ENCODE measurements around the gene ZFAND4. TPM values are rescaled to one million over a fixed set of nuclear protein-coding genes. Genes with fewer than 3 reads are reported as not detected.
"Not testable (repeated sequence)": the region's sequence is repeated elsewhere in the genome, so short reads cannot be mapped to it uniquely, and the experiment has no call there.

The ZFAND4 gene
- total and polyA plus RNA-seq, 10 of the 15 experiments (the other 5 are each of a cell fraction or from before 2014, with no cell fraction given) = 4.7 to 20.8 (median 12.8) TPM

- H3K9me3 ChIP-seq (replicated peaks; ENCODE audit: control insufficient read depth, insufficient read depth, low read length) = peaks cover 3% of the 10 kb centered on the region; the same call in 1 of the 3 replicates
- RAD21 ChIA-PET (ENCODE audit: unreplicated experiment) = interaction anchor here (1.0 to 2.5 kb wide), 8 partner anchors 10 to 423 kb away, joined by 3 to 33 read pairs (median 8); no protein-coding TSS in a partner anchor
- H3K4me2 ChIP-seq (ENCODE audit: control insufficient read depth, insufficient read depth) = peak overlapping the region; percentile 81
- H3K4me3 ChIP-seq = peak overlapping the region; percentile 54; the same call in 1 of the 2 replicates
- BruUV-seq (replicated peaks) = TSS peak; percentile 76
- peak overlapping the region; percentile 81 for H2AFZ ChIP-seq (ENCODE audit: control insufficient read depth, low read depth, low read length)
- peak; percentile 3; the same call in 1 of the 2 replicates for TF ChIP-seq GABPA (IDR thresholded peaks at IDR 0.05; ENCODE audit: low read depth)
- TF ChIP-seq MLLT1 (IDR thresholded peaks at IDR 0.05) = 0 out of 2 replicates have a peak, but pooled peaks have one; percentile 40
- TF ChIP-seq IRF4 (IDR thresholded peaks at IDR 0.05; ENCODE audit: low read depth, low read length) = no peak
- TF ChIP-seq RCOR1 (conservative IDR thresholded peaks at IDR 0.05; ENCODE audit: low read depth, low read length) = no peak
- peak; percentile 15; the same call in 1 of the 2 replicates for TF ChIP-seq SMARCA5 (IDR thresholded peaks at IDR 0.05)
- TF ChIP-seq TCF3 (IDR thresholded peaks at IDR 0.05; ENCODE audit: borderline replicate concordance, insufficient read depth, low read depth, low read length) = no peak
- in situ Hi-C loops (cut with MboI) (loop anchor here (5.0 kb wide), 2 partner anchors 211 to 421 kb away; no protein-coding TSS in a partner anchor), intact Hi-C loops (cut with micrococcal nuclease; ENCODE audit: unreplicated experiment) (loop anchor here (5.0 kb wide), 2 partner anchors 421 to 671 kb away; partner anchors contain the start of gene ZNF22)
- FAIRE-seq (no peak), ATAC-seq (no peak), DNase-seq (ENCODE audit: low read depth, low spot score) (no peak)
- H3K4me1 ChIP-seq (ENCODE audit: control insufficient read depth, insufficient read depth, low read length) = peaks cover 7% of the 10 kb centered on the region
- 94% methylated on average over 14 of the region's 19 CpGs for whole genome bisulfite sequencing (ENCODE audit: insufficient coverage, insufficient replicate concordance, low lambda C conversion rate, missing lambda C conversion rate)
- CTCF ChIA-PET = interaction anchor here (0.8 to 2.5 kb wide), 8 partner anchors 11 to 438 kb away, joined by 3 to 34 read pairs (median 8); partner anchors contain the start of gene NCOA4
- POLR2A ChIA-PET = interaction anchor here (1.4 to 1.5 kb wide), 2 partner anchors 208 to 211 kb away, joined by 6 read pairs; no protein-coding TSS in a partner anchor
- peaks cover 9% of the 10 kb centered on the region for H3K79me2 ChIP-seq (ENCODE audit: control insufficient read depth, insufficient read depth, low read length)
- peak overlapping the region; percentile 54 for H3K27ac ChIP-seq (ENCODE audit: control insufficient read depth, insufficient read depth)
- SMC1A ChIA-PET (ENCODE audit: uncharacterized antibody, unreplicated experiment) = interaction anchor here (0.6 to 3.4 kb wide), 5 partner anchors 14 to 208 kb away, joined by 3 to 40 read pairs (median 7); no protein-coding TSS in a partner anchor
- H3K36me3 ChIP-seq (ENCODE audit: control insufficient read depth in 2 of 2, insufficient read depth in 2 of 2, low read length in 1 of 2) = no peaks in the 10 kb centered on the region
- peak overlapping the region; percentile 58 for H3K9ac ChIP-seq (ENCODE audit: control insufficient read depth, insufficient read depth, low read length)
- no peaks in the 10 kb centered on the region for H3K27me3 ChIP-seq (replicated peaks in 1 of 2; ENCODE audit: control insufficient read depth in 2 of 2, insufficient read depth in 2 of 2, low read length in 1 of 2)
- no peaks in the 10 kb centered on the region for H4K20me1 ChIP-seq (ENCODE audit: control insufficient read depth, insufficient read depth)
Measured at GRCh38 chr10:45673074-45673648, 589 bp upstream of the ZFAND4 start.

GRCh38 chr10:45671300-45671699, 1.3 kb downstream of the ZFAND4 start:
- BruUV-seq (replicated peaks); H3K27ac ChIP-seq (ENCODE audit: control insufficient read depth, insufficient read depth); H3K27me3 ChIP-seq (replicated peaks in 1 of 2; ENCODE audit: control insufficient read depth in 2 of 2, insufficient read depth in 2 of 2, low read length in 1 of 2); ATAC-seq; H3K9me3 ChIP-seq (replicated peaks; ENCODE audit: control insufficient read depth, insufficient read depth, low read length); H3K9ac ChIP-seq (ENCODE audit: control insufficient read depth, insufficient read depth, low read length); DNase-seq (ENCODE audit: low read depth, low spot score); H2AFZ ChIP-seq (ENCODE audit: control insufficient read depth, low read depth, low read length); FAIRE-seq; H3K4me1 ChIP-seq (ENCODE audit: control insufficient read depth, insufficient read depth, low read length); H3K36me3 ChIP-seq (ENCODE audit: control insufficient read depth in 2 of 2, insufficient read depth in 2 of 2, low read length in 1 of 2); H4K20me1 ChIP-seq (ENCODE audit: control insufficient read depth, insufficient read depth): not testable (repeated sequence)
- intact Hi-C loops (cut with micrococcal nuclease; ENCODE audit: unreplicated experiment) = loop anchor here (5.0 kb wide), 2 partner anchors 419 to 669 kb away; partner anchors contain the start of gene ZNF22
- Histone ChIP-seq H3K79me2 (ENCODE audit: control insufficient read depth, insufficient read depth, low read length) (peaks cover 14% of the 10 kb centered on the region), H3K4me2 (ENCODE audit: control insufficient read depth, insufficient read depth) (peak overlapping the region; percentile 64), H3K4me3 (peak overlapping the region; percentile 82)
- SMC1A ChIA-PET (ENCODE audit: uncharacterized antibody, unreplicated experiment) = interaction anchor here (0.7 to 3.4 kb wide), 11 partner anchors 8 to 421 kb away, joined by 3 to 40 read pairs (median 8); no protein-coding TSS in a partner anchor
- in situ Hi-C loops (cut with MboI) = loop anchor here (5.0 kb wide), 2 partner anchors 209 to 419 kb away; no protein-coding TSS in a partner anchor
- POLR2A ChIA-PET = interaction anchor here (0.6 to 1.5 kb wide), 4 partner anchors 8 to 206 kb away, joined by 3 to 6 read pairs (median 4); no protein-coding TSS in a partner anchor
- WGBS (ENCODE audit: insufficient coverage, insufficient replicate concordance, low lambda C conversion rate, missing lambda C conversion rate) = 73% methylated on average over 4 of the region's 4 CpGs
- RAD21 ChIA-PET (ENCODE audit: unreplicated experiment) = interaction anchor here (0.6 to 2.5 kb wide), 11 partner anchors 8 to 421 kb away, joined by 3 to 33 read pairs (median 8); no protein-coding TSS in a partner anchor
- CTCF ChIA-PET = interaction anchor here (0.9 to 2.5 kb wide), 11 partner anchors 9 to 438 kb away, joined by 3 to 34 read pairs (median 5); no protein-coding TSS in a partner anchor
